ENCODE results near the gene ST3GAL4. TPM values are rescaled to one million over a fixed set of nuclear protein-coding genes. Genes with fewer than 3 reads are reported as not detected.

ST3GAL4 gene
- polyA plus RNA-seq, 2 of the 4 experiments (the other 2 are of a cell fraction) = 11.9 to 17.5 TPM

DNA sequence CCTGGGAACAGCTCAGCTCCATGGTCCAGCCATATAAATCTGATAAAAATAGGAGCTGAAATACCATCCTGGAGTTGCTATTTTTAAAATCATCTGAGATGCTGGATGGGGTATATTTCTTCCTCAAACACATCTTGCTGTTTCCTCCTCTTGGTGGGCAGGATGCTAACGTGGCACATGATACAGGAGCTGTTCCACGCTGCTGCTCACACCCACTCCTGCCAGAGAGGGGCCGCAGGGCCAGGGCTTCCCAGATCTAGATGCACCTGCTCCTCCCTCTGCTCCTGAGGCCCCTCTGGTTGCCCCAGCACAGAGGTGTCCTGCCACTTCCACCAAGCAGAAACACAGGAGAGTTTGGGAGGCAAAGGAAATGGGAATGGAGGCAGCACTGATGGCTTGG is 3.3 kb upstream of the ST3GAL4 start:
- H3K9me3 ChIP-seq = no peaks in the 10 kb centered on the region
- FAIRE-seq (no peak), ATAC-seq (no peak), DNase-seq (ENCODE audit: low read depth in 1 of 2, low spot score in 1 of 2) (no peak)
- ChIA-PET CTCF (no interaction called here), POLR2A (no interaction called here)
- H3K4me1 ChIP-seq = peaks cover 43% of the 10 kb centered on the region
- 79% methylated on average over 2 of the region's 3 CpGs for WGBS (ENCODE audit: missing lambda C conversion rate)
- H3K4me2 ChIP-seq = peak overlapping the region; percentile 94; the same call in 2 of the 3 replicates
- H3K27ac ChIP-seq = peak overlapping the region; percentile 79 to 98; a peak in 5 of 6 replicates
- H3K4me3 ChIP-seq = no peak overlapping the region
- TF ChIP-seq HOXA7 (CRISPR knock-in tag; IDR thresholded peaks at IDR 0.05) = no peak
- TF ChIP-seq HOXB13 (CRISPR knock-in tag; IDR thresholded peaks at IDR 0.05; ENCODE audit: low read depth) = no peak
- TF ChIP-seq PHF8 (IDR thresholded peaks at IDR 0.05; ENCODE audit: borderline replicate concordance, low read depth) = no peak
- TF ChIP-seq, protein P1, sequence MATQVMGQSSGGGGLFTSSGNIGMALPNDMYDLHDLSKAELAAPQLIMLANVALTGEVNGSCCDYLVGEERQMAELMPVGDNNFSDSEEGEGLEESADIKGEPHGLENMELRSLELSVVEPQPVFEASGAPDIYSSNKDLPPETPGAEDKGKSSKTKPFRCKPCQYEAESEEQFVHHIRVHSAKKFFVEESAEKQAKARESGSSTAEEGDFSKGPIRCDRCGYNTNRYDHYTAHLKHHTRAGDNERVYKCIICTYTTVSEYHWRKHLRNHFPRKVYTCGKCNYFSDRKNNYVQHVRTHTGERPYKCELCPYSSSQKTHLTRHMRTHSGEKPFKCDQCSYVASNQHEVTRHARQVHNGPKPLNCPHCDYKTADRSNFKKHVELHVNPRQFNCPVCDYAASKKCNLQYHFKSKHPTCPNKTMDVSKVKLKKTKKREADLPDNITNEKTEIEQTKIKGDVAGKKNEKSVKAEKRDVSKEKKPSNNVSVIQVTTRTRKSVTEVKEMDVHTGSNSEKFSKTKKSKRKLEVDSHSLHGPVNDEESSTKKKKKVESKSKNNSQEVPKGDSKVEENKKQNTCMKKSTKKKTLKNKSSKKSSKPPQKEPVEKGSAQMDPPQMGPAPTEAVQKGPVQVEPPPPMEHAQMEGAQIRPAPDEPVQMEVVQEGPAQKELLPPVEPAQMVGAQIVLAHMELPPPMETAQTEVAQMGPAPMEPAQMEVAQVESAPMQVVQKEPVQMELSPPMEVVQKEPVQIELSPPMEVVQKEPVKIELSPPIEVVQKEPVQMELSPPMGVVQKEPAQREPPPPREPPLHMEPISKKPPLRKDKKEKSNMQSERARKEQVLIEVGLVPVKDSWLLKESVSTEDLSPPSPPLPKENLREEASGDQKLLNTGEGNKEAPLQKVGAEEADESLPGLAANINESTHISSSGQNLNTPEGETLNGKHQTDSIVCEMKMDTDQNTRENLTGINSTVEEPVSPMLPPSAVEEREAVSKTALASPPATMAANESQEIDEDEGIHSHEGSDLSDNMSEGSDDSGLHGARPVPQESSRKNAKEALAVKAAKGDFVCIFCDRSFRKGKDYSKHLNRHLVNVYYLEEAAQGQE (IDR thresholded peaks at IDR 0.05) = no peak
- TF ChIP-seq CEBPB (IDR thresholded peaks at IDR 0.05) = no peak
- no peak for TF ChIP-seq HOXB5 (CRISPR knock-in tag; IDR thresholded peaks at IDR 0.05)
- no peak for TF ChIP-seq FOSL2 (IDR thresholded peaks at IDR 0.05)
- TF ChIP-seq FOSL2 (CRISPR knock-in tag; IDR thresholded peaks at IDR 0.05) = no peak
- TF ChIP-seq, protein P2, sequence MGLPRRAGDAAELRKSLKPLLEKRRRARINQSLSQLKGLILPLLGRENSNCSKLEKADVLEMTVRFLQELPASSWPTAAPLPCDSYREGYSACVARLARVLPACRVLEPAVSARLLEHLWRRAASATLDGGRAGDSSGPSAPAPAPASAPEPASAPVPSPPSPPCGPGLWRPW (IDR thresholded peaks at IDR 0.05) = no peak
- TF ChIP-seq FOSB (CRISPR knock-in tag; IDR thresholded peaks at IDR 0.05) = no peak
- TF ChIP-seq, protein P3, sequence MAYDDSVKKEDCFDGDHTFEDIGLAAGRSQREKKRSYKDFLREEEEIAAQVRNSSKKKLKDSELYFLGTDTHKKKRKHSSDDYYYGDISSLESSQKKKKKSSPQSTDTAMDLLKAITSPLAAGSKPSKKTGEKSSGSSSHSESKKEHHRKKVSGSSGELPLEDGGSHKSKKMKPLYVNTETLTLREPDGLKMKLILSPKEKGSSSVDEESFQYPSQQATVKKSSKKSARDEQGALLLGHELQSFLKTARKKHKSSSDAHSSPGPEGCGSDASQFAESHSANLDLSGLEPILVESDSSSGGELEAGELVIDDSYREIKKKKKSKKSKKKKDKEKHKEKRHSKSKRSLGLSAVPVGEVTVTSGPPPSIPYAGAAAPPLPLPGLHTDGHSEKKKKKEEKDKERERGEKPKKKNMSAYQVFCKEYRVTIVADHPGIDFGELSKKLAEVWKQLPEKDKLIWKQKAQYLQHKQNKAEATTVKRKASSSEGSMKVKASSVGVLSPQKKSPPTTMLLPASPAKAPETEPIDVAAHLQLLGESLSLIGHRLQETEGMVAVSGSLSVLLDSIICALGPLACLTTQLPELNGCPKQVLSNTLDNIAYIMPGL (CRISPR knock-in tag; IDR thresholded peaks at IDR 0.05; ENCODE audit: borderline replicate concordance) = no peak
- TF ChIP-seq, protein P4, sequence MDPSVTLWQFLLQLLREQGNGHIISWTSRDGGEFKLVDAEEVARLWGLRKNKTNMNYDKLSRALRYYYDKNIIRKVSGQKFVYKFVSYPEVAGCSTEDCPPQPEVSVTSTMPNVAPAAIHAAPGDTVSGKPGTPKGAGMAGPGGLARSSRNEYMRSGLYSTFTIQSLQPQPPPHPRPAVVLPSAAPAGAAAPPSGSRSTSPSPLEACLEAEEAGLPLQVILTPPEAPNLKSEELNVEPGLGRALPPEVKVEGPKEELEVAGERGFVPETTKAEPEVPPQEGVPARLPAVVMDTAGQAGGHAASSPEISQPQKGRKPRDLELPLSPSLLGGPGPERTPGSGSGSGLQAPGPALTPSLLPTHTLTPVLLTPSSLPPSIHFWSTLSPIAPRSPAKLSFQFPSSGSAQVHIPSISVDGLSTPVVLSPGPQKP (IDR thresholded peaks at IDR 0.05; ENCODE audit: low read depth, low read length) = no peak
- TF ChIP-seq CHD2 (IDR thresholded peaks at IDR 0.05; ENCODE audit: low read length, partially characterized antibody) = no peak
- TF ChIP-seq HEYL (CRISPR knock-in tag; IDR thresholded peaks at IDR 0.05) = no peak
- TF ChIP-seq, protein P5, sequence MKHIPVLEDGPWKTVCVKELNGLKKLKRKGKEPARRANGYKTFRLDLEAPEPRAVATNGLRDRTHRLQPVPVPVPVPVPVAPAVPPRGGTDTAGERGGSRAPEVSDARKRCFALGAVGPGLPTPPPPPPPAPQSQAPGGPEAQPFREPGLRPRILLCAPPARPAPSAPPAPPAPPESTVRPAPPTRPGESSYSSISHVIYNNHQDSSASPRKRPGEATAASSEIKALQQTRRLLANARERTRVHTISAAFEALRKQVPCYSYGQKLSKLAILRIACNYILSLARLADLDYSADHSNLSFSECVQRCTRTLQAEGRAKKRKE (CRISPR knock-in tag; IDR thresholded peaks at IDR 0.05; ENCODE audit: low read depth) = no peak
- TF ChIP-seq ZNF302 (CRISPR knock-in tag; IDR thresholded peaks at IDR 0.05) = no peak
- no peak for TF ChIP-seq POLR2A (IDR thresholded peaks at IDR 0.05; ENCODE audit: low read length)
- no peak for TF ChIP-seq KDM1A (IDR thresholded peaks at IDR 0.05; ENCODE audit: low read depth)

Data from A549 (cell line).